GM18858 (cell line): ENCODE measurements around the gene KNTC1.
A peak's percentile ranks its signal among the peaks of the same experiment; 100 is the strongest.
"Not testable (repeated sequence)": the region's sequence is repeated elsewhere in the genome, so short reads cannot be mapped to it uniquely, and the experiment has no call there.

Experiments used
- ATAC-seq: cut with Tn5 transposase; IDR thresholded peaks from one replicate; pipeline ENCODE4 v1.9.1; 2021; ENCODE audit not compliant: unreplicated experiment

The KNTC1 gene

DNA sequence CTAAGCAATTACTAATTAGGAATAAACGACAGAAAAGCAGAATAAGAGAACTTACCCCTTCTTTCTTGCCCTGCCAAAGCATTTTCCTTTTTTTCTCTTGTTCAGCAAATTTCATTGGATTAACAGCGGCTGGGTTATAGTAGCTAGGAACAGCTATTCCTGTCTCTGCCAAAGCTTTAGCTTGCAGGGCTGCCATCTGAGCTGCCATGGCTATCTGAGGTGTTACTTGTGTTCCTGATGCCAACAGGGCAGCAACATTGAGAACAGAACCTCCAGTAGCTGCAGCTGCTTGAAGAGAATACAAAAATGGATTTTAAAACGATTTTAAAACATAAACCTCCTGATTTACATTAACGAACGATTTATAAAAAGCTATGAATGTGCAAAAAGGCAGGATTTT, 18.9 kb upstream of the KNTC1 start:
- ATAC-seq = no peak

DNA sequence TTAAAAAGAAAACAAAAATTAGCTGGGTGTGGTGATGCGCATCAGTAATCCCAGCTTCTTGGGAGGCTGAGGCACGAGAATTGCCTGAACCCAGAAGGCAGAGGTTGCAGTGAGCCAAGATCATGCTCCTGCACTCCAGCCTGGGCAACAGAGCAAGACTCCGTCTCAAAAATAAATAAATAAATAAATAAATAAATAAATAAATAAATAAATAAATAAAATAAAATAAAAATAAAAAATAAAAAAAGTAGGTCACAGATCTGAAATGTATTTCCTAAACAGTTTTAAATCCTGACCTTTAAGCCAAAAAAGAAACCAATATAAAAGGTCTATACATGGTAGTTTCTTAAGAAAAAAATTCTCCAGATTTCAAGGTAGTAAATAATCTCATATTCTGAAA, 14.0 kb upstream of the KNTC1 start:
- not testable (repeated sequence) for ATAC-seq

DNA sequence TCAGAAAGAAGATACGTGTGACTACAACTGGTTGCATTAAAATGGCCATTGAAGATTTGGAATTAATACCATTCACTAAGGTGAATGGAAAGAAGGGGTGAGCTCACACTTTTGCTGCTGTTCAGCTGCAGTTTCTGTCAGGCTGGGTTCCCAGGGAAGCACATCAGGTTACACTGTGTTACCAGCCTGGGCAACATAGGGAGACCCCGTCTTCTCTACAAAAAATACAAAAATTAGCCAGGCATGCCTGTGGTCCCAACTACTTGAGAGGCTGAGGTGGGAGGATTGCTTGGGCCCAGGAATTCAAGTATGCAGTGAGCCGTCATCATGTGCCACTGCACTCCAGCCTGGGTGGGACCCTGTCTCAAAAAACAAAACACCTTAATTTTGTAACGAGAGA, 13.4 kb upstream of the KNTC1 start:
- ATAC-seq = no peak

DNA sequence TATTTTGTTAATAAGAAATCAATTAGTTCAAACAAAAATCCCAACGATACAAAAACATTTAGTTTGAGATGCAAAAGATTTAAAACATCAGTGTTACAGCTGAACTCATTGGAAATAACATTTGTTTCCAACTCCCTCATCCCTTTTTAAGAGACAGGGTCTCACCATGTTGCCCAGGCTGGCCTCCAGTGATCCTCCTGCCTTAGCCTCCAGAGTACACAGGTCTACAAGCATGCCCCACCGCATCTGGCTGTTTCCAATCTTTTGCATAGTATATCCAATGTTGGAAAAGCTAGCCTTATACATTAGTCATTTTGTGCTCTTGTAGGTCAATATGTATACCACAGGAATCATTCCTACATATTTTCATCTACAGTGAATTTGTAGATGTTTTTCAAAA, 11.8 kb upstream of the KNTC1 start:
- no peak for ATAC-seq

DNA sequence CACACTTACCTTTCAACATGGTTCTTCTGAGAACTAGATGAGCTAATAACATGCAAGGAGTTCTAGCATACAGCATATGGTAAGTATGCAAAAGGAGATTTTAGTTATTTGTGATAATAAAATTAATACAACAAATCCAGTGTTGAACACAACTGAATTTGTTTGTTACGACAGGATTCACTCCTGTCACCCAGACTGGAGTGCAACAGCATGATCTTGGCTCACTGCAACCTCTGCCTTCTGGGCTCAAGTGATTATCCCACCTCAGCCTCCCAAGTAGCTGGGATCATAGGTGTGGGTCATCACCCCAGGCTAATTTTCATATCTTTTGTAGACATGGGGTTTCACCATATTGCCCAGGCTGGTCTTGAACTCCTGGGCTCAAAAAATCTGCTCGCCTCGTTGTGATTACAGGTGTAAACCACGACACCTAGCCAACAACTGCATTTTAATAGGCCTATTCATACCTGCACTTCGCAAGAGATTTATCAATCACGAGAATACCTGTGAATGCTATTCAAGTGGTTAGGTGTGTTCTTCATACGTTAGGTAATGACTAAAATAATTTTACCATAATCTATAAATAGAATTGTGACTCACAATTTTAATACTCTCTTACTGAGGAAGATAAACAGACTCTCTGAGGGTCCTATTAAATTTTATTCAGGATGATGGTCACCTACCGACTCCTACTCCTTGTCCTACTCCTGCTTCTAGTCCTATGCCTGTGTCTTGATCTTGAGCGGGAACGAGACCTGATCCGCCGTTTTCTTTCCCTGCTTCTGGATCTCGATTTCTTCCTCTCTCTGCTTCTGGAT, 10.3 kb upstream of the KNTC1 start:
- ATAC-seq = no peak

DNA sequence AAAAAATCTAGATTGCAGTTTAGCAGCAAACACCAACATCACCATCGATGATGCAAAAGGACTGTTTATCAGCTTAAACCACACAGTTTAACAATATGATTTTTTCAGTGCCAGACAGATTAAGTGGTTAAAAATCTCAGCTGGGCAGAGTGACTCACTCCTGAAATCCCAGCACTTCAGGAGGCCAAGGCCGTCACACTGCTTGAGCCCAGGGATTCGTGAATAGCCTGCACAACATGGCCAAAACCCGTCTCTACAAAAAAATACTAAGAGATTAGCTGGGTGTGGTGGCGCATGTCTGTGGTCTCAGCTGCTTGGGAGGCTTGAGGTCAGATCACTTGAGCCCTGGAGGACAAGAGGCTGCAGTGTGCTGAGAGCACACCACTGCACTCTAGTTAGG, 9.2 kb upstream of the KNTC1 start:
- no peak for ATAC-seq

DNA sequence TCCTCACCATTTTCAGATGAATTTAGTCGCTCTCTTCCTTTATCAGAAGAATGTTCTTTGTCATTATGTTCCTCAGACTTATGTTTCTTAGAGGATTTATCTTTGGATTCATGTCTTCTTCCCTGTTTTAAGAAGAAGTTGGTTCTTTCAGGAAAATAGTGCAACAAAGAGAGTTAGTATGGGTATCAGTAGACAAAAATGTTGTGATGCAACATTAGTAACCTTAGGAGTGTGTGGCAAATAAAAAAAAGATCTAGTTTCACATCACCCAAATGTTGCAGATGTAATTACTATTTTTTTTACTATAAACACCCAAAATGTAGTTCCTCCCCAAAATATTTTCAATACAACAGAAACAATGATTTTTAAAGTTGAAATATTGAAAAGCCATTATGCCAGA, 8.1 kb upstream of the KNTC1 start:
- no peak for ATAC-seq

DNA sequence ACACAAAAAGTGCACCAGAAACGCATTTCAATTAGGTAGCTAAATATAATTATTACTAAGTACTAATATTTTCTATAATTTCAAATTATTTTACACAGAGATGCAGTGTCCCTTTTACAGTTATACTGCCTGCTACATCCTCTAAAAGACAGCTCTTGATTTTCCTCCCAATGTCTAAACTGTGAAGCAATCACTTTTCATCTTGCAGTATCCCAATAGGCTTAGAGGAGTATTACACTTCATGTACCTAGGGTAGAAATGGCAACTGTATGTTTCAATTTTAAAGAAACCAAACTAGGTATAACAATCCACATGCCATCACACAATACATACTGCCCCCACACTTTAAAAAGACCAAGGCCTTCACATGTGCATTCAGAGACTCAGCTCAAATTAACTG, 7.6 kb upstream of the KNTC1 start:
- no peak for ATAC-seq

DNA sequence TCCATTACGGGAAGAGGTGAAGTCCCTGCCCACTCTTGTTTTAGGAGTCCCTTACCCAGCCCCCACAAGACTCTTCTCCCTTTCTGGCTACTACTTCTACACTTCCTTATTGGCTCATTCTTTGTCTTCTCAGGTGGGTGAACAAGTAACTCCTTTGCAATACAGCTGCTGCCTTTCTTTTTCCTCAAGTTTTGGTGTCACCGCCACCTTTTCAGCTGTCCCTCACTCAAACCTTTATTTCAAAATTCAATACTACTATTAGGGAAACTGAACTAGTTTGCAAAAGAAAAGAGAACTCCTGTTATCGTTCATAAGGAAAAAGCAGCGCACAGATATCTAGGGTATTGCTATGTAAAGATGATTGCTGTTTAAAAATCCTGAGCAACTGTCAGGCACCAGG, 6.4 kb upstream of the KNTC1 start:
- ATAC-seq = no peak

DNA sequence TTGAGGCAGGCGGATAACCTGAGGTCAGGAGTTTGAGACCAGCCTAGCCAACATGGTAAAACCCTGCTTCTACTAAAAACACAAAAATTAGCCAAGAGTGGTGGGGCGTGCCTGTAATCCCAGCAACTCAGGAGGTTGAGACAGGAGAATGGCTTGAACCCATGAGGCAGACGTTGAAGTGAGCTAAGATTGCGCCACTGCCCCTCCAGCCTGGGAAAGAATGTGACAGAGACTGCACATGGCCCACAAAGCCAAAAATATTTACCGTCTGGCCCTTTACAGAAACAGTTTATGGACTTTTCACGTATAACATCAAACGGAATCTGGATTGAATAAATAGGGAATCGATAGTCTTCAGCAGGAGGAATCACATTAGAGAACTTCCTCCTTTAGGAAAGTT, 3.8 kb upstream of the KNTC1 start:
- ATAC-seq = no peak

DNA sequence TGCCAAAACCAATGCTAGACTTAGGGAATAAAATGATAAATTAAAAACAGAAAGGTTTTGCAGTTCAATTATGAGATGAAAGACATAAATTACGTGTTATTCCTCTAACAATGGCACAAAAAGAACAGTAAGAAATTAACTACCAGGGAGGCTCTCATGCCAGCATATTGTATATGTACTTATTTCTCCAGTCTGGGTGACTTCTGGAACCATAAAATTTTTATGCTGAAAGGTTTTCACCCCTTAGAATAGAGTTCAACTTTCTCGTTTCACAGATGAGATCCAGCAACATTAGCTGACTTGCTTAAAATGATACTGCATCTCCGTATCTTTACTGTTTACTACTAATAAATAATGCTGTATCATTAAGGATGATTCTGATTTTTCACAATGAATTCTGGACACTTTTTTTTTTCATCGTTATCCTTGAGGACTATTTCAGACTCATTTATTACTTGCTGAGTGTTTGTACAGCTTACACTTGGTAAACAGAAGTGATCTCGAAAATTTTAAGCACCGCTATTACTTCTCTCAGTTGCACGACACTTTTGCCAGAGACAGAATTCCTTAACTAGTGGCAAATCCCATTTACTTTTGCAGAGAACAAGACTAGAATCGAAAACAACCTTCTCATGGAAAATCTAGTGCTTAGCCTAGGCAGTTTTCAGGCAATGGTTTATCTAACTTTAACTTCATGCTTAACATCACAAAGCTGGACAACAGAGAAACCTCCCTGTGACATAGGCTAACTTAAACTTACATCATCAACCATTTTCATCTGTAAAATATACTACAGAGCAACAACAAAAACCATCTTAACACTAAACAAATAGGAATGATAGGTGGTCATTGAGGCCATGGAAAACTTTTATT, 3.0 kb upstream of the KNTC1 start:
- ATAC-seq = no peak

DNA sequence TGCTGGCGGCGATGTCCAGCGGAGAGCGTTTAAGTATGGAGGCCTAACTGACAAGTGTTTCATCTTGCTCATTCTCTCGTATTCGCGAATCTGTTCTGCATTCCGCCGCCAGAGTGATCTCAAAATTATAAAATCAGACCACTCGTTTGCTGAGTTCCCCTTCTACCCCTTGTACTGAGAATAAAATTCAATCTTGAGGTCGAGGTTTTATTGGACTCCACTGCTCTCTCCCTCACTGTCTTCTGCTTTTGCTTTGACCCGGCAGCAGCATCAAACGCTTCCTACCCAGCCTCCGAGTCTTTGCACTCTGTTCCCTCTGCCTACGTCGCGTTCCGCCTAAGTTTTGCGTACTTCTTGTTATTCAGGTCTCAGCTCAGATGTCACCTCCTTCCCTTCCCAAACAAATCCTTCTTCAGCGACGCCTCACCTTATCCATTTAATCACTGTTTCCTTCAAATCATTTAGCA, 462 bp downstream of the KNTC1 start:
- ATAC-seq = no peak

DNA sequence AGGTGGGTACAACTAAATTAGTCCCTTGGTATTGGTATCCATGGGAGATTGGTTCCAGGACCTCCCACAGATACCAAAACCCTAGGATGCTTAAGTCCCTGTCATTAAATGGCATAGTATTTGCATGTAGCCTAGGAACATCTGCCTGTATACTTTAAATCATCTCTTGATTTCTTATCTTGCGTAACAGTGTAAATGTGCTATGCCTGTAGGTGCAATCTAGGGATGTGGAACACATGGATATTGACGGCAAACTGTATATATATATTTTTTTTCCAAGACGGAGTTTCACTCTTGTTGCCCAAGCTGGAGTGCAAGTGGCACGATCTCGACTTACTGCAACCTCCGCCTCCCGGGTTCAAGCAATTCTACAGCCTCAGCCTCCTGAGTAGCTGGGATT, 1.5 kb downstream of the KNTC1 start:
- no peak for ATAC-seq

DNA sequence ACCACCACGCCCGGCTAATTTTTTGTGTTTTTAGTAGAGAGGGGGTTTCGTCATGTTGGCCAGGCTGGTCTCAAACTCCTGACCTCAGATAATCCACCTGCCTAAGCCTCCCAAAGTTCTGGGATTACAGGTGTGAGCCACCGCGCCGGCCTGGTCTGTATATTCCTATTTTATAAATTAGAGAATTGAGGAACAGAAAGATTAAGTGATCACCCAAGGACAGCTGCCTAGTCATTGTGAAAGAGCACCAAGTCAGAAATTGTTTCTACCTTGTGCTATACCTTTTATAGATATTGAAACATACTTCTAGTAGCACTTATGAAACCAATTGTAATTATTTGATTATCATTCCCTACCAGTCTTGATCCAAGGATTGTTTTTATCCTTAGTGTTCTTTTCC, 1.9 kb downstream of the KNTC1 start:
- ATAC-seq = no peak

DNA sequence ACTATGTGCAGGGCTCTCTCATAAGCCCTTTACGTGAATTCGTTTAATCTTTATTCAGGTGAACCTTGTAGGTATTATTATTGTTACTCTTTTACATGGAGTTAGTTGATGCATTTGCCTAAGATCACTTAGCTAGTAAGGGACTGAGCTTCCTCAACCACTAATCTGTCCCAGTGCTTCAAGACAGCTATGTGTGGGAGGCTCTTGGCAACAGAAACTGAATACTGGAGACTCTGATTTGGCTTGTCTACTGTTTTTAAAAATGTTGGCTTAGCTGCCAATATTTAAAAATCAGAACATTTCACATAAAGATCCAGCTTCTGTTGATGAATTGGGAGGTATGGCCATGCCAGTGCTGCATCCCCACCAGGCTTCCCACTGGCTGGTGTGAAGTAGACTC, 6.8 kb downstream of the KNTC1 start:
- ATAC-seq = no peak

DNA sequence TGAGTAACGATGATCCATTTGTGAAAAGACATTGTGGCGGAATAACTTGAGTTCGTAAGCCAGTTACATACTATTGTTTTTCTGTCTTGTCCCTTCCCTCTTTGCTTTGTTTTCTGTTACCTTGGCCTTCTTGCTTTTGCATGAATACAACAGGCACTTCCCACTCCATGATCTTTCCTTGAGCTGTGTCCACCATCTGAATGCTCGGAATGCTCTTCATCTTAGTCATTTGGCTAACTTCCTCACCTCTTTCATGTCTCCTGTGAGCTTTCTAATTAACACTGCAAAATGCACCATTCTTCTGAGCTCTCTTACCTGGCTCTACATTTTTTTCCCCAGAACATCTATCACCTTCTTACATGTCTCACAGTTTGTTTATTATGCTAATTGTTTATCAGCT, 10.0 kb downstream of the KNTC1 start:
- ATAC-seq = no peak

DNA sequence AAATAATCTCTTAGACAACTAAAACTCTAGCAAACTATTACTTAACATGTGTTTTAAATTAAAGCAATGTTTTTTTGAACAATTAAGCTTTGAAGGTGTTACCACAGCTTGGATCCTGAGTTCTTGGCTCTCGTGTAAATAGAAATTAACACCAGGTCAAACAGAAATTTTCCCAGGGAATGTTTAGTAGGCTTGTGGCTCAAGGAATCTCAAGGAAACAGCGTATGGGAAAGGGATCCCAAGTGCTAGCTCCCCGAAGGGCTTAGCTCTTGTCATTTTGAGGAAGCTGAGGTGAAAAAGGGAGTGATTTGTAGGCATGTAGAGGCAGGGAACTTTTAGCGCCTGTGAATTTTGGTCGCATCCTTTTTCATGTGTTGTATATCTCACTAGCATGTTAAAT, 11.4 kb downstream of the KNTC1 start:
- ATAC-seq = no peak

DNA sequence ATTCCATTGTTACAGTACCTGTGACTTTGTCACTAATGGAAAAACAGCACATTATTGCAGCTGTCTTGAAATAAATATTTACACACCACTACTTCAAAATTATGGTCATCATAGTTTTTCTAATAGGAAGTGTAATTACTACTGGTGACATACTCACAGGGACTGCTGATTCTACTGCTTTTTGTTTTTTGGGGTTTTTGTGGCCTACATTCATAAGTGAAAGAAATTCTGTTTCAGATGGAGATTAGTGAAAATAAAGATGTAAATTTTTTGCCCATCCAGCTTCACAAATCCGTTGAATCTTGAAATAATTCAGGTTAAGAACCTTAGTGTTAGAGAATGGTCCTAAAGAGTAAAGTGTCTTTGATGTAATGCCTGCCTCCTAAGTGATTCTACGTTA, 17.5 kb downstream of the KNTC1 start:
- no peak for ATAC-seq

DNA sequence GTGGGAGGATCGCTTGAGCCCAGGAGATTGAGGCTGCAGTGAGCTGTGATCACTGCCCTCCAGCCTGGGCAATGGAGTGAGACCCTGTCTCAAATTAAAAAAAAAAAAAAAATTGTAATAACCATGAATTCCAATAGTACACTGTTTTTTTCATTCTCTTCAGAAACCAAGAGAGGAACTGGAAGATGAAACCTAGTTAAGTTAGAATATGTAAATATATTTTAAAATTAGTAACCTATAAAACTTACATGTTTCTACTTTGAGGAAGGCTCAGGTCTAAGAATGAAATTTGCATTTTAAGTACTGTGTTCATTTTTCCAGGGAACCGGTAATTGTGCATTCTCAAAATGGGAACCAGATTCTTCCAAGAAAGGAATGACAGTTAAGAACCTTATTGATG, 18.8 kb downstream of the KNTC1 start:
- peak; percentile 46 for ATAC-seq

DNA sequence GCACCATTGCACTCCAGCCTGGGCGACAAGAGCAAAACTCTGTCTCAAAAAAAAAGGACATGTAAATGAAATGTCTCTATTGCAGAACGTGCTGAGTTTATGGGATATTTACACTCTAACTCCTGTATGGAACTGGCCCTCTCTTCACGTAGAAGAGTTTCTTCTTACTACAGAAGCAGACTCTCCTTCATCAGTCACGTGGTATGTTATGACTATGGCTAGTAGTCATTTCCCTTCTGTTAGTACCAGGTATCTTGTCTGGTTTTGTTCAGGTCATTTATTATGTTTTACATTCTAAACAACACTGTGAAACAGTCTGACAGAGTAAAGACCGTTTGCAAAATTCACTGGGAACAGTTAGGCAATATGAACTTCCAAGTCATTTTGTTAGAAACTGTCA, 20.3 kb downstream of the KNTC1 start:
- ATAC-seq = no peak

DNA sequence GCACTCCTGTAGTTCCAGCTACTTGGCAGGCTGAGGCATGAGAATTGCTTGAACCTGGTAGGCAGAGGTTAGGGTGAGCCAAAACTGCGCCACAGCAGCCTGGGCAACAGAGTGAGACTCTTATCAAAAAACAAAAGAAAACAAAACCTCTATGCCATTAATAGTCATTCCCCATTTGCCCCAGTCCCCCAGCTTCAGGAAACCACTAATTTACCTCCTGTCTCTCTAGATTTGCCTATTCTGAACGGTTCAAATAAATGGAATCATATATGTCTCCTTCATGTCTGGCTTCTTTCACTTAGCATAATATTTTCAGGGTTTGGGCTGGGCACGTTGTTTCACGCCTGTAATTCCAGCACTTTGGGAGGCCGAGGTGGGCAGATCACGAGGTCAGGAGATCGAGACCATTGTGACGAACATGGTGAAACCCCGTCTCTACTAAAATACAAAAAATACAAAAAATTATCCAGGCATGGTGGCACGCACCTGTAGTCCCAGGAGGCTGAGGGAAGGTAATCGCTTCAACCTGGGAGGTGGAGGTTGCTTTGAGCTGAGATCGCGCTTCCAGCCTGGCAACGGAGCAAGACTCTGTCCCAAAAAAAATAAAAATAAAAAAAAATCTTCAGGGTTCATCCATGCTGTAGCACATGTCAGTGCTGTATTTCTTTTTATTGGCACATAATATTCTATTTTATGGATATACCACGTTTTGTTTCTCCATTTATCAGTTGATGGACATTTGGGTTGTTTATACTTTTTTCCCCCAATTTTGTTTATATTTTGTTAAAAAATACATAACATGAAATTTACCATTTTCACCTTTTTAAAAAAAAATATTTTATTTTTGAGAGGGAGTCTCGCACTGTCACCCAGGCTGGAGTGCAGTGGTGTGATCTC, 31.9 kb downstream of the KNTC1 start:
- ATAC-seq = no peak
